GM19372 (cell line): ENCODE results near the gene SEMA3C.

ENCODE experiments used
- ATAC-seq: cut with Tn5 transposase; IDR thresholded peaks from one replicate; pipeline ENCODE4 v1.9.1; 2021; ENCODE audit warnings: mild to moderate bottlenecking, low read depth, moderate library complexity; ENCODE audit not compliant: unreplicated experiment

The SEMA3C gene

GRCh38 chr7:80858141-80858903 lies 60.5 kb downstream of the SEMA3C start:
- ATAC-seq = no peak

DNA sequence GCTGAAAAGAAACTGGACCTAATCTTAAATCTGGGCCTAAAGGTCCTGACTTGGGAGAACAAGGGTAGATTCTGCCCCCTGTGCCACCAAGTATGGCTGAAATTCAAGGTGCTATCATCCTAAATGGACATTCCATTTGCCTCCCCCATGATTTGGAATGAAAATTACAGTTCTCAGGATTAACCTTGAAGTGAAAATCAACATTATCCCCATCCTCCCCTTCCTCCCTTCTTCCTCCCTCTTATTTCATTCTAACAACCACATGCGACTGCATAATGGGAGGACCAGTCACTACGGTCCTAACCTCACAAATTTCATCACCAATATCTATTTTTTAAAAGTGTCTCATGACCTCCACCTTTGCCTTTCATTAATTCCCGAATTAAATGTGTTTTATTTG lies 62.1 kb downstream of the SEMA3C start:
- ATAC-seq = no peak

DNA sequence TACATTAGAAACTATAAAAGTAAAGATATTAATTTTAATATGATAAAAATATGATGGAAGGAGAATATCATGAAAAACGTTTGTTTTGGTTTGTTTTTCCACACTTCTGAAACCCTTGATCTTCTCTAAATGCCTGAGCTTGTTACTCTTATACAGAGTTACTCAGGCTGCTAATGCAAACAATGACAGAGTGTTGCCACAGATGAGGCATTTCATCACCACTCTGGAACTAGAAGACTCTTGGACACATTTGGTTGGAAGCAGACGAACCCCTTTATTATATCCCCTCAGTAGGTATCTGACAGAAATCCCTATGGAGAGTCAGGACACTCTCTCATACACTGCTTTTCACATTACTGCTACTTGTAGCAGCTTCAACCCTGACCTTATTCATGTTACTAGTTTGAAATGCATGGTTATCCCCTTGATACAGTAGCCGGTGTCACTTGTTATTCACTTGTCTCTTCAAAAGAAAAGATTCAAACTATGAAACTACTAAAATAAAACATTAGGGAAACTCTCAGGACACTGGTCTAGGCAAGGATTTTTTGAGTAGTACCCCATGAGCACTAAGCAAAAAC lies 66.9 kb downstream of the SEMA3C start:
- ATAC-seq = no peak

GRCh38 chr7:80848841-80849240 lies 70.0 kb downstream of the SEMA3C start:
- ATAC-seq = no peak

GRCh38 chr7:80847895-80848294 lies 71.0 kb downstream of the SEMA3C start:
- ATAC-seq = no peak

DNA sequence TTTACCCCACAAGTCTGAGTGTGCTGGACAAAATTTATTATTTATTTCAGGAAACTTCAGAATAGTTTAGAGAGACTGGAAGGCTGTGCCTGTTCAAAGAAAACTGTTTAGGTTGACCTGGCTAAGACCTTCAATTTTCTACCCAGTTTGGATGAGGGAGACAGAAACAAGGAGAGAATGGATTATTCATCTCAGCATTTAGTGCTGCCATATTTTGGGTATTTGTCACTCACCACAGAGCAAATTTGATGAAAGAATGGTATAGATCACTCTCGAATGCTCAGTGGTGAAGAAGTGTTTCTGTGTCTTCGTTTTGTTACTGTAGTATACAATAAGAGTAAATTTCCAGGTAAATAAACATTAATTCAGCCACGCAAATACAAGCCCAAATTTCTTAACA lies 71.8 kb downstream of the SEMA3C start:
- ATAC-seq = no peak

- ATAC-seq = no peak
Observed at GRCh38 chr7:80844916-80845315, 73.9 kb downstream of the SEMA3C start.

GRCh38 chr7:80843018-80843677 lies 75.7 kb downstream of the SEMA3C start:
- no peak for ATAC-seq

- no peak for ATAC-seq
Observed at GRCh38 chr7:80842022-80842790, 76.6 kb downstream of the SEMA3C start.

DNA sequence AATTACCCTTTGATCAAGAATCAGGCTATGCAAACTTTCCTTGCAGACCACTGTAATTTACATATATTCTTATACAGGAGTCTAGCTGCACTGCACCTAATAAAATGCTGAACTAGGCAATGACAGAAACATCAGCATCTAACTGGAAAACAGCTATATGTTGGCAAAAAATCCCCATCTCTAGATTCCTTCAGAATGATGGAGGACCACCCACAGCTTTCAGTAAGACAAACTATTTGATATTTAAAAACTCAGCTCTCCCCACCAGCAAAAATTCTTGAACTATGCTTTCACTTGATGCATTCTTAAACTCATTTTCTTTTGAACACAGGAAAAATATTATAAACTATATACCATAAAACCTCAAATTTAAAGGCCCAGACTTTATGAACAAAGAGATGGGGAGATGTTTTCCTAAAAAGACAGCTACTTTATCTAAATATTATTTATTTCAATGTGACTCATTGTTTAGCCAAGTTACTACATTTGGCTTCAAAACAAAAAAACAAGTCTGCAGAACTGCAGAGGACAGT lies 77.4 kb downstream of the SEMA3C start:
- ATAC-seq = no peak

DNA sequence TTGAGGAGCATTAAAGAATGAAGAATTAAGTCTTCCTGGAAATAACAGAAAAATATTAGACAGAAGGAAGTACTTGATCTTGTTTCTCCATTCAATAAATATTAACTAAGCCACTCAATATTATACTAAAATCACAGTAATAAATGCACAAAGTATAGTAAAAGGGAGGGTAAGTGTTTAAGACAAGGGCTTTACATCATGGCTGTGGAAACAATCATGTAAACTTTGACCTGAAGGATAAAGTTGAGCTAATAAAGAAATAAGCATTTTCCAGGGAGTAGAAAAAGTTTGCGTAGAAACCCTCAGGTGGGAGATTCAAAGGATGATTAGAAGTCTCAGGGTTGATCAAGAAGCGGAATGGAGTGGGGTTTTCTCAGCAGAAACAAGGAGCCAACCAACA lies 78.2 kb downstream of the SEMA3C start:
- no peak for ATAC-seq

GRCh38 chr7:80839855-80840254 lies 79.0 kb downstream of the SEMA3C start:
- no peak for ATAC-seq

GRCh38 chr7:80838643-80839042 lies 80.2 kb downstream of the SEMA3C start:
- no peak for ATAC-seq

DNA sequence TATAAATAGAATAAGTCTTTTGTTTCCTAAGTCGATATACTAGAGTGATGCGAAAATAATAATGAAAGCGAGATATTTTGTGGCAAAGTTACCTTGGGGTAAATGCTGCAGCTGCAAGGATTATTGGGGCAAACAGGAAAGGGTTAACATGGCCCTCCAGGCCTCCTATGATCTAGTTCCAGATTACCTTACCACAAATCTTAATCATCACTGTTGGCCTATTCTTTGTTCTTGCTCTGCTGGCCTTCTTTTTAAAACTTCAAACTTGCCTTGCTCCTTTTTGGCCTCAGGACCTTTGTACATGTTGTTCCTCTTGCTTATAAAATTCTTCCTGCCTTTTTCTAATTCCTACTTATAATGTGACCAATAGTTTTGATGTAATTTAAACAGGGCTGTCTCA lies 81.5 kb downstream of the SEMA3C start:
- no peak for ATAC-seq

DNA sequence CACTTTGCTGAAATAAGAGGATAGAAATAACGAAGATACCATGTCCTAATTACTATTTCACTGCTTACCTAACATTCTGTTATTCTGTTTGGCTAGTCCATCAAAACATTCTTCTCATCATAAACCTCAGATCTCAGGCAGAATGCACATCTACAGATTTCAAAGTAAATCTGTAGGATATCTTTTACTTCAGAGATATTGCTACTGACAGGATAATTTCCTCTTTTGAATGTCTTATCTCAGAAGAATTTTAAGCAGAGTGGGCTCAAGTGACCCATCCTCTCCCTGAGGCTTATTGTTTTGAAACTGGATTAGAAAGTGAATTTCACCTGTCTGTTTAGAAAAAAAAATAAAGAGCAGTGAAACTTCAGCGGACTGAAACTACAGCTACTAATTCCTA lies 83.6 kb downstream of the SEMA3C start:
- ATAC-seq = no peak

DNA sequence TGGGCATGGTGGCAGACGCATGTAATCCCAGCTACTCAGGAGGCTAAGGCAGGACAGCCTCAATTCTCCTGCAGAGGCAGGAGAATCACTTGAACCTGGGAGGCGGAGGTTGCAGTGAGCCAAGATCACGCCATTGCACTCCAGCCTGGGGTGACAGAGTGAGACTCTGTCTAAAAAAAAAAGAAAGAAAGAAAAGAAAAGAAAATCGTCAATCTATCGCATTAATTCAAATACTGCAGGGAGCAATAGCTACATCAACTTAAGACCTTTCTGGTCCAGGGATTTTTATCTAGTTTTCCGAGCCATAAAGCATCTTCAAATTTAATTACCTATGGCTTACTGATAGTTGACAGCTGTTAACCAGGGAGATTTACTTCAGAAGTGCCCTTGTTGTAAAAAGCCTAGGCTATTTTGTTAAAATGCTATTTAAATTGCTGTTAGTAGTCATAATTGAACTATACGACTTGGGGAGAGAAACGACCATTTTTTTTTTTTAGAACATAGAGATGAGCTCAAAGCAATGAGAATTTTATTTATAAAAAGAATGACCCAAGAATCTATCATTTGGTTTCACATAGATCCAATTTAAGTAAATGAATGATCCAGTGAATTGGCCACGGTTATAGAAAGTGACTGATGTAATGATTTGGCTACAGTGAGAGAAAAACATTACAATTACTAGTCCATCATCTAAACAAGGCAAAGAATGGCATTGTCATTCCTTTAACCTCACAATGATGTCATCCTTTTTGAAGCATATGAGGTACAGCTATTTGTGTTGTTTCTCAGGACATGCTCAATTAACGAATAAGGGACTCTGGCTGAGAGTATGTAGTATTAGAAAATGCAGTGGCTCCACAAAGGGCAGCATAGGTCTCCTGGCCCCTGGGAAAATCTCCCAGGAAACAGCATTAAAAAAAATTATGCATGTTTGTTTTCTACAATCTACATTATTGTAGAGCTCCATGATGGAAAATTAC lies 85.3 kb downstream of the SEMA3C start:
- ATAC-seq = no peak

- no peak for ATAC-seq
Observed at GRCh38 chr7:80832006-80832405, 86.8 kb downstream of the SEMA3C start.

DNA sequence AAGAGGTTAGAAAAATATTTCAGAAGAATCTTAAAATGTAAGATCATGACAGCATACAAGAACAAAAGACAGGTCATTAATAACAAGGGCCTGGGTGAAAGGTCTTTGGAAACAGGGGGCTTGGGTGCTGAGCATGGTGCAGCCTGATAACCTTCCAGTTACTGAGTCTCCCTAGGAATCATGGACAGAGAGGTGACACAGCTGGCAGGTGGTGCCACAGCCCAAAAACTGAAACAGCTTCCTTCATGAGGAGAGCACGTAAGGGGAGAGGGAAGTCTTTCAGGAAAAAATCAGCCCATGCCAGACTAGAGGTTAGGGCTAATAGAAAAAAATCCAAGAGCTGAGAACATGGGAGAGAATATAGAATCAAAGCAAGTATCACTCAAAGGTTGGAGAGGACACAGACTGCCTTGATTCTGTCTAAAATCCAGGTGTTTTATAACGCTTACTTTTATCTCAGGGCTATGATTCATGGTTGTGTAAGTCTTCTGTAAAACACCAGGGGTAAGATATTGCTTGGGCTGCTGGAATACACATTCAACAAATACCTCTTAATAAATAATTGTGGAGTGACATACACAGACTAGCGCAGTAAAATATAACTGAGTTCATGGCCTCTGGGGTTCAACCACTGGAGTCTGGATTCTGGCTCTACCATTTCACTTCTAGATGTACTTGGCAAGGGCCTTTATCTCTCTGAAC lies 88.1 kb downstream of the SEMA3C start:
- no peak for ATAC-seq

- no peak for ATAC-seq
Observed at GRCh38 chr7:80830010-80830409, 88.8 kb downstream of the SEMA3C start.
